ENCODE data around the gene RXRA.

The RXRA gene

DNA sequence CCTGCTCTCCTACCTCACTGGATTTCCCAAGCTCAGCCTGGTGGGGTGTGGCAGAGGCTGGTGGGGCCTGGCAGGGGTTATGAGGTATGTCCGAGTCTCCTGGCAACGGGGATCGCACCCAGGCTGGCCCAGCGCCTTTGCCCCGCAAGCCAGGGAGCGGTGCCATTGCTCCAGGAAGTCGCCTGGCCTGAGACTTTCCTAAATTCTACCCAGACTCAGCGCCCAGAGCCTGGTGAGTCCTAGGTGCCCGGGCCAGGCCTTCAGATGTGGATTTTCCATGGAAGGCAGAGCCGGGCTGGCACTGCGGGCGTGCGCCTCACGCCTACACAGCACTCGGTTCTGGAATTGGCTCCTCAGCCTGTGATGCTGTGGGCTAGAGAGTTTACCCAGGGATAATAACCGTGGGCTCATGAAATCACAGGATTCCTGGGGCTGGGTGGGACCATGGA is 159.9 kb downstream of the RXRA start:
- no peak overlapping the region for H3K4me3 ChIP-seq (ENCODE audit: control insufficient read depth, low read depth, low read length)
- no peak for TF ChIP-seq CTCF (conservative IDR thresholded peaks at IDR 0.05; ENCODE audit: control insufficient read depth, insufficient read depth, low read depth, low read length)
- no peak for DNase-seq (ENCODE audit: low read depth)

GRCh38 chr9:134486596-134486995 is 160.3 kb downstream of the RXRA start:
- DNase-seq (ENCODE audit: low read depth): no peak
- no peak overlapping the region for H3K4me3 ChIP-seq (ENCODE audit: control insufficient read depth, low read depth, low read length)
- no peak for TF ChIP-seq CTCF (conservative IDR thresholded peaks at IDR 0.05; ENCODE audit: control insufficient read depth, insufficient read depth, low read depth, low read length)
